RCC 7860 (cell line): ENCODE measurements around the gene MRPL45.

Experiments
- DNase-seq: peaks from one replicate; pipeline ENCODE4 v3.0.0-alpha.2; 2015; ENCODE audit warnings: low spot score
- FAIRE-seq: peaks from 2 replicates; lab custom pipeline; 2012; peaks lifted over from hg19 to GRCh38; lab: Jason Lieb, UNC

Gene MRPL45

DNA sequence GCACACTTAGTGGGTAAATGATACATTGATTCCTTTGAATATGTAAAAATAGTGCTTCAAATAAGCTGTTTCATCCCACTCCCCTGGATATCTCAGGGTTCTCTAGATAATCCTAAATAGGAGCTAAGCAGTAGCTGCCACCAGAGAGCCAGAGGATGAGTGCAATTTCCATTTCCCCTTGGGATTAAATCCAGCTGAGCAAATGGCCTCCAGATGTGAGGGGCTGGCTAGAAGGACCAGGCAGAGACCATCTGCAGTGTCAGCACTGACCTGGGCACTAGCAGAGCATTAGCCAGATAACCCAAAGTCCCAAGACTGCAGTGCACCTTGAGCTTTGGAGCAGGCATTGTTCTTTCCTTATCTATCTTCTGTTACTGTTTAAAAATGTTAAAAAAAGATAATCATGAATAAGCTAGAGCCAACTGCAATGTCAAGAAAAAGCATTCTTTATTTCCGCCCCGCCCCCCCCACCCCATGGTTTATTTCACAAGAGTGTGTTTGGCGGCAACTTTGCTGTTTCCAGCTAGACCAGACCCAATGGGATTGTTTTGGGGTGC is 27.3 kb downstream of the MRPL45 start:
- DNase-seq = no peak
- no peak for FAIRE-seq

- DNase-seq (no peak), FAIRE-seq (no peak)
These were observed 27.8 kb downstream of the MRPL45 start for GRCh38 chr17:38324772-38325171.

DNA sequence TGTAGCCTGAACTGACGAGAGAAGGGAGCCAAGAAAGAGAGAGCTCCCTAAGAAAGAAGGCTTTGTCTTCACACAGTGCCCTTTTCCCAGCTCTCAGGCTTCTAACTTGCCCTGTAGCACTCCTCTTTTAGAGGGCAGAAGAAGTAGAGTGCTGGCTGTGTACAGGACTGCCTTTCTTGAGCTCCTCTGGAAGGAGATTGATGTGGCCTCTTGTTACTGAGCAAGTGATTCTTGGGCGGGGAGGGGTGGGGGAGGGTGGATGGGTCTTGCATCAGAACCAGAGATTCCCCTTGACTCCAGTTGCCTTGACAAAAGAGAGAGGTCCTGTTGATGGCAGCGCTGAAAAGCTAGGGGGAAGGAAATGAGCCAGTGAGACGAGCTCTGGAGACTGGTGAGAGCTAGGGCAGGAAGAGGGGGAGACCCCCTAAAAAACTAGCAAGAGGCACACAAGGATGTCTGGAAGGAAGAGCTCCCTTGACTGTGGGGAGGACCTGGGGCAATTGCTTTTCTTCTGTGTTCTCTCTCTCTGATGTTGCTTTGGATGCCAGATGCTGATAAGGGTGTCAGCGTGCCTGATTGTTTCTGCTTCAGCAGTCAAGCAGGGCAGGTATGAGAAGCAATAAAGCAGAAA is 28.4 kb downstream of the MRPL45 start:
- DNase-seq = no peak

DNA sequence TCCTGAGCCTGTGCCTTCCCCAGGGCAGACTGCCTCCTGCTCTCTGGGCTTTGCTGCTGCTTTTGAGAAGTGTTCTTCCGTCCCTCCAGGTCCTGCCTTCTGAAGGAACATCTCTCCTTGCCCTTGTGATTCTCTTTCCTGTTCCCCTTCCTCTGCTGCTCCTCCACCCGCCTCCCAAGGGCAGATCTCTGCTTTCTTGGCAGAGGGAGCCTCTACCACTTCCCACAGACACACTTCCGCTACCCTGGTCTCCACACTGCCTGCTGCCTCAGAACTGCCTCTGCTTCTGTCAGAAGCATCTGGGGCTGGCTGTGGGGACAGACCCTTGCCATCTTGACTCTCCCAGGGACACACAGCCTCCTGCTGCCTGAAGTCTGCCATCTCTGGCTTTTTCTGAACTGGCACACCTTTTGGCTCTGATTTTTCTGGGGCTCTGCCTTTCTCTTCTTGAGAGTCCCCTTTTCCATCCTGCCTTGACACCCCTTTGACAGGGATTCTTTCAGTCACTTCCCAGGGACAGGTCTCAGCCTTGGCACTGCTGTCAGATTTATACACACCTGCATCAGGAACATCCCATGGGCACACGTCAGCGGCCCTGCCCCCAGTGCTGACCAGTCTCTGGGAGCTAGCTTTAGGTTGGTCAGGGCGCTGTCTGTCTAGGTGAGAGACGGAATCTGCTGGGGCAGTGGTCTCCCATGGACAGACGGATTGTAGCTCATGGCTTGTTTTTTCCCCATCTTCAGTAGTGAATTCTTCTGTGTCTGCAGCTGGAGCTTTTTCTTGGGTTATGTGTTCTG is 30.2 kb downstream of the MRPL45 start:
- FAIRE-seq (no peak), DNase-seq (no peak)

More for the DNA sequence above, 28.4 kb downstream of the MRPL45 start:
- no peak for FAIRE-seq

DNA sequence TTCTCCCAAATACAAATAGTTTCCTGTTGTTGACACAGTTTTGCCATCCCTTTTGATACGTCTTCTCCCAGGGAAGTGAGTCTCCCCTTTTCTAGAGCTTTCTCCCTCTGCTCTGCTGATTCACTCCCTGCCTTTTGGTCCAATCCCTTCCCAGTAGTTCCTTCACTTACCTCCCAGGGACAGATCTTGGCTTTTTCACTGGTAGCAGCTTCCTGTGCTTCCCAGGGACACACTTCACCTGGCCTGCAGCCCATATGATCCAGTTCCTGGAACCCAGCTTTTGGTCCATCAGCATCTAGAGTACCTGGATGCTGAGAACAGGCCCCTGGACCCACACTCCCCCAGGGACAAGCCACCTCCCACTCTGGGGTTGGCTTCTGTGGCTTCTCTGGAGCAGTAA is 31.0 kb downstream of the MRPL45 start:
- DNase-seq = no peak
- no peak for FAIRE-seq

DNA sequence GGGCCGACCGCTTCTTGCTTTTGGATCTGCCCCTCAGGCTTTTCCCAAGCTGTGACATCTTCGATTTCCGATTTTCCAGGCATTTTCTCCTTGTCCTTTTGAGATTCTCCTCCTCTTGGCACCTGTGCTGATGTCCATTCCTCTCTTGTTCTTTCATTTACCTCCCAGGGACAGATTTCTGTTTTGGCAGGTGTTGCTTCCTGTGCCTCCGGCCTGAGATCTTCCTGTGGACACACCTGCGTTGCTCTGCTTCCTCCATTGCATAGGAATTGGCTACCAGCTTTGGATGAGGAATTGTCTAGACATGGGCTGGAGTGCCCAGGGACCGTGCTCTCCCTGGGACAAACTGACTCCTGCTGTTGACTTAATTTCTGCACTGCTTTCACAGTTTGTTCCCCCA is 31.7 kb downstream of the MRPL45 start:
- FAIRE-seq (no peak), DNase-seq (no peak)

GRCh38 chr17:38329284-38329683 is 32.3 kb downstream of the MRPL45 start:
- DNase-seq (no peak), FAIRE-seq (no peak)

DNA sequence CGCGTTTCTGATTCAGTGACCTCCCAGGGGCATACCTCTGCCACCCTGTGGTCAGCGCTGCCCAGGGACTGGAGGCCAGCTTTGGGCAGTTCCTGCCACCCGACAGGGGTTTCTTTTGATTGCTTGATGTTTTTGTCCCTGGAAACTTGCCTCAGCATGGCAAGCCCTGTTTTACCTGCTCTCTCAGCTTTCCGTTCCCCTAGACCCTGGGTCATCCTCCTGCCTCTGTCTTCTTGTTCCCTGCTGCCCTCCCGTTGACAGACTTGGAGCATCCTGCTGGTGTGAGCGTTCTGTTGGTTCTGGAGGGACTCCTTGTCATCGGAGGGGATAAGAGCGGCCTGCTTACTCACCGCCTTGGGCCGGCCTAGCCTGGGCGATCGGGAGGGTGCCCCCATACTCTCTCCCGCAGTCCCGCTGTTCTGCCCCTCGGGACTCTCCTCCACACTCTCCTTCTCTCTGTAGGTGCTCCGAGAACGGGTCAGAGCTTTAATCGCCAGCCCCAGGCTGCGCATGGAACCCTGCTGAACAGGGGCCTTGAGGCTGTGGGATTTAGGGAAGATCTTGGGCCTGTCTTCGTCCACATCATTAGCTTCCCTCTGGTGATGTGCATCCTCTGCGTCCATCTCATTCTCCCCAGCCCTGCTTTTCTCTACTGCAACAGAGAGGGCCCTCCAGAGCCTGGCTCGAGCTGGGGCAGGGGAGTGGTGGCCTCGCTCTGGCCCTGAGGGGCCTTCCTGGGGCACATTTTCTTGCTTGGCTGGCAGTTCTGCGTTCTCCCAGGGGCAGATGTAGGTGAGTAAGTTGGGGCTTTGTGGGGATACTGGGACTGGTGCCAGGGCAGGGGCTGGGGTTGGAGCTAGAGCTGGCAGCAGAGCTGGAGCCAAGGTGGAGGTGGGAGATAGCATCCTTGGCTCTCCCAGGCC is 33.1 kb downstream of the MRPL45 start:
- DNase-seq = no peak
- no peak for FAIRE-seq

- no peak for FAIRE-seq
These were observed 34.0 kb downstream of the MRPL45 start for GRCh38 chr17:38330941-38331411.

GRCh38 chr17:38332735-38333134 is 35.8 kb downstream of the MRPL45 start:
- FAIRE-seq = no peak
- DNase-seq = no peak

More at GRCh38 chr17:38330941-38331411, 34.0 kb downstream of the MRPL45 start:
- DNase-seq = no peak

GRCh38 chr17:38333635-38334295 is 36.8 kb downstream of the MRPL45 start:
- DNase-seq (no peak), FAIRE-seq (no peak)

GRCh38 chr17:38334480-38335364 is 37.8 kb downstream of the MRPL45 start:
- DNase-seq = no peak
- FAIRE-seq = no peak

DNA sequence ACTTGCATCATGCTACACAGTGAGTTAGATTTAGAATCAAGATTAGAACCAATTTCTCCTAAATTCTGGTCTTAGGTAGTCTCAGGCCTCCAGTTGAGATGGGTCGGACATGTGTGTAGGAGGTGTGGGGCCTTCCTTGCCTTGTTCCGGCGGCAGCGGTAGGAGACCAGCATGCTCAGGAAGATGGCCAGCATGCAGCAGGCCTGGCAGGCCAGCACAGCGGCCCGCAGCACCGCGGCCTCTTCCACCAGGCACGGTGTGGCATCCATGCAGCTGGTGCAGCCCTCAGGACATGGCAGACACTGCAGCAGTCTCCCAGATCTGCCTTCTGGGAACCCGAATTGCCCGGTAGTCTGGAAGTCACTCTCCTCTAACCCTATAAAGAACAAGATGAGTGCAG is 39.9 kb downstream of the MRPL45 start:
- no peak for FAIRE-seq

DNA sequence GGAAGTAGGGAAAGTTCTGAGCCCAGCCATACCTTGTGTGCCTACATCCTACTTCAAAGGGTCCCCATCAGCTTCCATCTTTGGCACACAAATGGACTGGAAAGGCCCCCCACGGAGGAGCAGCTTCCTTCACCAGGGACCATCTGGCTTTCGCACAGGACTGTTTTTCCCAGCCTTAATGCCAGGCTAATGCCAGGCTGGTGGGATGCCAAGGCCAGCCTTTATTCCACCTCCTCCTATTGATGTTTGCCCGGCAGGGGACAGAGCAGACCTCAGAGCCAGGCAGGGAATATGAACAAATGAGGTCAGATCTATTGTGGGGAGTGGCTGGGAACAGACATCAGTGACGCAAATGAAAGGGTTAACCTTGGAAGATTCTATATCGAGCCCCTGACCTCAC is 41.1 kb downstream of the MRPL45 start:
- DNase-seq = no peak
- no peak for FAIRE-seq

More for the DNA sequence above, 39.9 kb downstream of the MRPL45 start:
- no peak for DNase-seq

DNA sequence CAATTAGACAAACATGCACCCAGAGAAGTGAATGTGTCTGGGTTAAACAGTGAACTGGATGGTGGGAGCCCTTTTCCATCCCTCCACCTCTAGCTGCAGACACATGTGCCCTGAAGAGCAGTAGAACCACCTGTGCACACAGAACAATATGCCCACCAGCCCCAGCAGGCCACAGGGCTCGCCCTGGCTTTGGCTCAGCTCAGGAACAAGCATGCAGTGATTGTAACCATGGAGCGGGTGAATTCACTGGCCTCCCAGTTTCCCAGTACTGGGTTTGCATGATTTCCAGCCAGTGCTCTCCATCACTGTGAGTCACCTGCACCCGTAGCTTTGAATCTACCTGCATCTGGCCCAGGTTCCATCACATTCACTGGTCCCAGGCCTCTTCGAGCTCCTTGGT is 41.6 kb downstream of the MRPL45 start:
- no peak for FAIRE-seq

DNA sequence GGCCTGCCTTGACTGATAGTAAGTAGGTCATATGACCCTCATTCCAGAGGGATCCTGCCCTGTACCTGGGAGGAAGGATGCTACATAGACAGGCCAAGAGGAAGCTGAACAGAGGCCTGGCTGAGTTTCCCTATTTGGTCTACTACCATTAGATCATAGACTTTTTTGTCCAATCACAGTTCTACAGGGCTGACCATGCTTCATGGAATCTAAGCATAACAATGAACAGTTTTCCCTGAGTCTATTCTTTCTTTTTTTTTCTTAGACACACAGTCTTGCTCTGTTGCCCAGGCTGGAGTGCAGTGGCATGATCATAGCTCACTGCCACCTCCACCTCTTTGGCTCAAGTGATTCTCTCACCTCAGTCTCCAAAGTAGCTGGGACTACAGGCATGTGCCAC is 42.9 kb downstream of the MRPL45 start:
- DNase-seq (no peak), FAIRE-seq (no peak)

More for the DNA sequence above, 41.6 kb downstream of the MRPL45 start:
- DNase-seq = no peak

GRCh38 chr17:38341035-38341721 is 44.2 kb downstream of the MRPL45 start:
- FAIRE-seq (no peak), DNase-seq (no peak)

DNA sequence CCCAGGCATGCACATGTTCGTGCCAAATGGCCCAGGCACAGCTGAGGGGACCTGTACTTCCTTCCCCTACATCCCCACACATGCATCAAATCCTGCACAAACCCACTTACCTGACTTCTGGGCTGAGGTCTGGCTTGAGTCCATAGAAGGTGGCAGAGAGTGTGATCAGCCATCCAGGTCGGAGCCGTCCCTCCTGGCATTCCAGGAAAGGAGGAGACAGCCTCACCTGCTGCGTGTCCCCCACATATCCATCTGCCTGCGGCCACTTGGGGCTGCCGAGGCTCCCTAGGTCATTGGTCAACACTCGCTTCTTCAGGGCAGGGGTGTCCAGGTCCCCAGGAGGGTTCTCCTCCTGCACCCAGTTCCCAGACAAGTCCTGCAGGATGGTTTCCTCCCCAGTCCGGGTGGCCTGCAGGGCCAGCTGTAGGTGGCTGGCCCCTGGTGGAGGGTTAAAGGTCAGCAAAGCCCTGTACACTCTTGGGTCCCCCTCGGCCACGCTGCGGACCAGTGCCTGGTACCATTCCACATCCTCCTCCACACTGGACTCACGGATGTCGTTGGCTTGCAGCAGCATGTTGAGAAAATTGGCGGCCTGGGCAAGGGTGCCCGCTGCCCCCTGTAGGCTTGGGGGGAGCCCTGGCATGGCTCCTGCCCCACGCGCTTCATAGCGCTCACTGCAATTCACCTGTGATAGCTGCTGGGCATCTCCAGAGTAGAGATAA is 46.1 kb downstream of the MRPL45 start:
- DNase-seq = no peak
- FAIRE-seq = no peak
